GM19468 (cell line): Measurements from ENCODE around the gene TAX1BP3.

ENCODE experiments used
- ATAC-seq: cut with Tn5 transposase; IDR thresholded peaks from one replicate; pipeline ENCODE4 v1.9.1; 2021; ENCODE audit warnings: mild to moderate bottlenecking, moderate library complexity, moderate number of reproducible peaks; ENCODE audit not compliant: unreplicated experiment; ENCODE audit errors: extremely low read depth

TAX1BP3 gene

GRCh38 chr17:3689262-3690093 is 21.1 kb upstream of the TAX1BP3 start:
- ATAC-seq: no peak

GRCh38 chr17:3688852-3689261 is 20.5 kb upstream of the TAX1BP3 start:
- no peak for ATAC-seq

- ATAC-seq: no peak
Observed at GRCh38 chr17:3688027-3688553, 19.7 kb upstream of the TAX1BP3 start.

GRCh38 chr17:3685174-3685573 is 16.8 kb upstream of the TAX1BP3 start:
- no peak for ATAC-seq

GRCh38 chr17:3683054-3683511 is 14.7 kb upstream of the TAX1BP3 start:
- no peak for ATAC-seq

- no peak for ATAC-seq
Observed at GRCh38 chr17:3682033-3682432, 13.7 kb upstream of the TAX1BP3 start.

- ATAC-seq: no peak
Observed at GRCh38 chr17:3681565-3681964, 13.2 kb upstream of the TAX1BP3 start.

- ATAC-seq: no peak
Observed at GRCh38 chr17:3681057-3681456, 12.7 kb upstream of the TAX1BP3 start.

- no peak for ATAC-seq
Observed at GRCh38 chr17:3679531-3680126, 11.3 kb upstream of the TAX1BP3 start.

GRCh38 chr17:3678821-3679530 is 10.6 kb upstream of the TAX1BP3 start:
- ATAC-seq: no peak

- no peak for ATAC-seq
Observed at GRCh38 chr17:3678095-3678820, 9.9 kb upstream of the TAX1BP3 start.

GRCh38 chr17:3675886-3676285 is 7.5 kb upstream of the TAX1BP3 start:
- ATAC-seq: no peak

GRCh38 chr17:3672571-3672970 is 4.2 kb upstream of the TAX1BP3 start:
- ATAC-seq: no peak

- ATAC-seq: no peak
Observed at GRCh38 chr17:3669548-3669947, 1.2 kb upstream of the TAX1BP3 start.

GRCh38 chr17:3669085-3669347 is 638 bp upstream of the TAX1BP3 start:
- ATAC-seq: no peak

GRCh38 chr17:3667366-3668278 is 756 bp downstream of the TAX1BP3 start:
- ATAC-seq: no peak

GRCh38 chr17:3666516-3666915 is 1.9 kb downstream of the TAX1BP3 start:
- ATAC-seq: no peak

- no peak for ATAC-seq
Observed at GRCh38 chr17:3665834-3666233, 2.5 kb downstream of the TAX1BP3 start.
